ENCODE measurements around the gene MIEF1.

DNA sequence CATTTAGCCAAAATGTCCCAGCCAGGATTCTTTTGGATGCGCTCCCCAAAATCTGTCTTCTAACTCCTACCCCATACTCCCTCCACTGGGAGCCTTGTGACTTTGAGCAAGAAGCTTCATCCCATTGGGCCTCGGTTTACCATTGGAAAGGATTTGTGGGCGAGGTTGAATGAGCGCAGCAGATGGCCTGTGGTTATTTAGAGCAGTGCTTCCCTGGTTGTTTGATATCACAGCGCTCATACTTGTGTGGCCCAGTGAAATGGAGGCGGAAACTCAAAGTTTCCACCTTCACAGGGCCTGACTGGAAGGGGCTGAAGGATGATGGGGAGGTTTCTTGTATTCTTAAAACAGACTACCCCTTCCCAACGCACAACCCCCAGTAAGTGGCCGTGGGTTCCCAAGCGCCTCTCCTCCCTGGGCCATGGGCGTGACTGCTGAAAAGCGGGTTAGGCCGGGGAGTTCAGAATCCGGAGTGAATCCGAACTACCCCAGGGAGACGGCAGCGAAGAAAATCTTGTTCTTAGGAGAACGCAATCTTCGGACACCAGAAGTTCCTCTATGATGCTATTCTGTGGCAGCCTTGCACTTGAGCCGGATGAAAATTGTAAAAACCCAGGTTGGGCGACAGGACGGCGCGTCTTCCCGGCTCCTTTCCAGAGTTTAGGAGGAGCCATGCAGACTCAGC is 17.0 kb downstream of the MIEF1 start:
- TF ChIP-seq ZC3H10 (CRISPR knock-in tag; IDR thresholded peaks at IDR 0.05) = no peak
- TF ChIP-seq ARNTL (CRISPR knock-in tag; IDR thresholded peaks at IDR 0.05; ENCODE audit: borderline replicate concordance, low read depth) = no peak
- TF ChIP-seq, protein P1, sequence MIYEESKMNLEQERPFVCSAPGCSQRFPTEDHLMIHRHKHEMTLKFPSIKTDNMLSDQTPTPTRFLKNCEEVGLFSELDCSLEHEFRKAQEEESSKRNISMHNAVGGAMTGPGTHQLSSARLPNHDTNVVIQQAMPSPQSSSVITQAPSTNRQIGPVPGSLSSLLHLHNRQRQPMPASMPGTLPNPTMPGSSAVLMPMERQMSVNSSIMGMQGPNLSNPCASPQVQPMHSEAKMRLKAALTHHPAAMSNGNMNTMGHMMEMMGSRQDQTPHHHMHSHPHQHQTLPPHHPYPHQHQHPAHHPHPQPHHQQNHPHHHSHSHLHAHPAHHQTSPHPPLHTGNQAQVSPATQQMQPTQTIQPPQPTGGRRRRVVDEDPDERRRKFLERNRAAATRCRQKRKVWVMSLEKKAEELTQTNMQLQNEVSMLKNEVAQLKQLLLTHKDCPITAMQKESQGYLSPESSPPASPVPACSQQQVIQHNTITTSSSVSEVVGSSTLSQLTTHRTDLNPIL (CRISPR knock-in tag; IDR thresholded peaks at IDR 0.05; ENCODE audit: low read depth) = no peak
- TF ChIP-seq ISL1 (CRISPR knock-in tag; IDR thresholded peaks at IDR 0.05) = no peak
- no peak for TF ChIP-seq GLIS3 (CRISPR knock-in tag; IDR thresholded peaks at IDR 0.05)
- no peak for TF ChIP-seq OSR1 (CRISPR knock-in tag; IDR thresholded peaks at IDR 0.05)
- no peak for TF ChIP-seq CSDC2 (CRISPR knock-in tag; IDR thresholded peaks at IDR 0.05)
- no peak for TF ChIP-seq SNAI2 (CRISPR knock-in tag; IDR thresholded peaks at IDR 0.05)
- TF ChIP-seq ZFP3 (CRISPR knock-in tag; IDR thresholded peaks at IDR 0.05) = no peak
- no peak for TF ChIP-seq ZNF8 (CRISPR knock-in tag; IDR thresholded peaks at IDR 0.05)
- TF ChIP-seq RARB (CRISPR knock-in tag; IDR thresholded peaks at IDR 0.05) = no peak

Measured in SK-N-SH treated with all-trans-retinoic acid at 6 μM for 48 hours (cell line).